Hindlimb muscle (tissue), 1 donor: ENCODE data around the gene ALG2. TPM values are rescaled to one million over a fixed set of nuclear protein-coding genes. Genes with fewer than 3 reads are reported as not detected.

ENCODE experiments used
- DNase-seq: peaks from one replicate; pipeline ENCODE4 v3.0.0-alpha.2; 2013
- polyA plus RNA-seq: library from polyadenylated mRNA; unstranded; fragments of 120-200 nt; gene quantifications from one replicate; pipeline ENCODE4 v1.2.1, GENCODE V29; 2013; ENCODE audit not compliant: insufficient read length

ALG2 gene
- polyA plus RNA-seq, 1 donor = 15.1 TPM

GRCh38 chr9:99171225-99172123 lies 50.3 kb downstream of the ALG2 start:
- DNase-seq = no peak

- DNase-seq = no peak
Observed at GRCh38 chr9:99169982-99170761, 51.6 kb downstream of the ALG2 start.

GRCh38 chr9:99169086-99169485 lies 52.7 kb downstream of the ALG2 start:
- DNase-seq = no peak

- no peak for DNase-seq
Observed at GRCh38 chr9:99167694-99168093, 54.0 kb downstream of the ALG2 start.

DNA sequence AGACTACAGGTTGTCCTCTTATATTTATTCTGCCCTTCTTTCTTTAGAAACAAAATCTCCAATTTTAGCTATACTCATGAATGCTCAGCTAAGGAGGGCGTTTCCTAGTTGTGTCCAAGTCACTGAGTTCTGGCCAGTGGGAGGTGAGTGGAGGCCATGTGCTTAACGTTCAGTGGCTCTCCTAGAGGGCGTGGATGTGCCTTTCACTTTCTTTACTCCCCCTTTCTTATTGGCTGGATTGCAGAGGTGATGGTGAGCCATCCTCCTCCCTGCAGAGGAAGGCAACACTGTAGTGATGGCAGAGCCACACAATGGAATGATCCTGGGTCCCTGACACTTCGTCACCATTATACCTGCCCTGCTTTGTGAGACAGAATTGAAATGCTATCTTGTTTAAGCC lies 54.6 kb downstream of the ALG2 start:
- DNase-seq = no peak

Other genes starting within 250 kb of the ALG2 start
- 22.2 TPM for gene TGFBR1, start 116.8 kb downstream of the ALG2 start, polyA plus RNA-seq
- 70.1 TPM for gene SEC61B, start 340 bp upstream of the ALG2 start, polyA plus RNA-seq